Endothelial cell of umbilical vein (primary cell): Measurements from ENCODE around the gene MYO1E. TPM values are rescaled to one million over a fixed set of nuclear protein-coding genes. Genes with fewer than 3 reads are reported as not detected.

Experiments
- BruUV-seq: library from RNA; stranded (reverse); fragments of 400-500 nt; replicated peaks from 2 replicates; lab custom pipeline; 2021; lab: Mats Ljungman, UMichigan
- CTCF ChIA-PET: fragments of 300-600, 350-600 bp; sonication (Branson Sonifier 250); formaldehyde crosslinking; loops from one replicate; lab custom pipeline; 2021; ENCODE audit warnings: antibody characterized with exemption, inconsistent platforms; lab: Charles Lee
- POLR2A ChIA-PET: fragments of 300-600, 350-600 bp; sonication (Branson Sonifier 250); formaldehyde crosslinking; loops from one replicate; lab custom pipeline; 2021; ENCODE audit warnings: antibody characterized with exemption, inconsistent platforms; lab: Charles Lee
- DNase-seq: peaks from one replicate; pipeline ENCODE4 v3.0.0-alpha.2; 2011; ENCODE audit warnings: low read depth, low spot score
- FAIRE-seq: peaks from 2 replicates; lab custom pipeline; 2011; peaks lifted over from hg19 to GRCh38; lab: Jason Lieb, UNC
- H2AFZ ChIP-seq: 2 replicates; pipeline ENCODE4 v1.6.0; 2012; ENCODE audit warnings: low read depth, low read length, control low read depth, inconsistent platforms
- H3K27ac ChIP-seq: 2 replicates; pipeline ENCODE4 v1.5.1; 2011; ENCODE audit warnings: low read depth, mild to moderate bottlenecking, control low read depth, low read length, moderate library complexity; ENCODE audit not compliant: insufficient read depth
- H3K27me3 ChIP-seq, 2 experiments: 2 replicates each; pipeline versions ENCODE4 v1.6.0 to v1.6.1; 2011; ENCODE audit warnings: low read length in 2 of 2, mixed read lengths in 1 of 2; ENCODE audit not compliant: control insufficient read depth in 2 of 2, insufficient read depth in 2 of 2
- H3K36me3 ChIP-seq, 2 experiments: 2 replicates in 1 of 2; 3 replicates in 1 of 2; pipeline ENCODE4 v1.5.1; 2011; ENCODE audit warnings: low read length in 2 of 2, mild to moderate bottlenecking in 1 of 2, moderate library complexity in 1 of 2; ENCODE audit not compliant: control insufficient read depth in 2 of 2, insufficient read depth in 2 of 2; ENCODE audit errors: extremely low read depth in 1 of 2
- H3K4me1 ChIP-seq: 3 replicates; pipeline ENCODE4 v1.5.1; 2011; ENCODE audit warnings: mild to moderate bottlenecking, low read length; ENCODE audit not compliant: control insufficient read depth, insufficient read depth; ENCODE audit errors: extremely low read depth
- H3K4me2 ChIP-seq: 2 replicates; pipeline ENCODE4 v1.6.1; 2011; ENCODE audit warnings: low read length, control low read depth, mixed read lengths; ENCODE audit not compliant: insufficient read depth
- H3K4me3 ChIP-seq, 3 experiments: fragments of 200-600 bp in 1 of 3; sonication (generic), shearing (Covaris generic) in 1 of 3; replicated peaks in 1 of 3; 2 replicates each; pipeline ENCODE4 v1.5.1; 2011 to 2016; ENCODE audit warnings: control low read depth in 3 of 3, low read length in 3 of 3, mild to moderate bottlenecking in 2 of 3, inconsistent platforms in 1 of 3, low read depth in 1 of 3, moderate library complexity in 1 of 3; ENCODE audit not compliant: insufficient read depth in 1 of 3
- H3K79me2 ChIP-seq: 2 replicates; pipeline ENCODE4 v1.6.0; 2012; ENCODE audit warnings: low read length, inconsistent platforms; ENCODE audit not compliant: control insufficient read depth, insufficient read depth
- H3K9ac ChIP-seq: replicated peaks from 2 replicates; pipeline ENCODE3; 2011; ENCODE audit warnings: low read length, control low read depth; ENCODE audit not compliant: insufficient read depth; ENCODE audit errors: extremely low read depth
- H3K9me1 ChIP-seq: replicated peaks from 3 replicates; pipeline ENCODE4 v1.6.0; 2011; ENCODE audit warnings: mild to moderate bottlenecking, low read length; ENCODE audit not compliant: control insufficient read depth, insufficient read depth; ENCODE audit errors: extremely low read depth
- H3K9me3 ChIP-seq: replicated peaks from 2 replicates; pipeline ENCODE4 v1.5.1; 2012; ENCODE audit warnings: low read length, inconsistent platforms; ENCODE audit not compliant: control insufficient read depth, insufficient read depth
- H4K20me1 ChIP-seq: replicated peaks from 2 replicates; pipeline ENCODE3; 2011; ENCODE audit warnings: mild to moderate bottlenecking, low read length; ENCODE audit not compliant: control insufficient read depth, insufficient read depth; ENCODE audit errors: extremely low read depth
- EZH2 ChIP-seq: IDR thresholded peaks from 2 replicates; pipeline ENCODE4 v1.6.1; 2012; ENCODE audit warnings: borderline replicate concordance, low read depth, mild to moderate bottlenecking, moderate library complexity, low read length, inconsistent platforms; ENCODE audit not compliant: severe bottlenecking
- FOS ChIP-seq: IDR thresholded peaks from 2 replicates; pipeline ENCODE4 v1.6.1; 2011; ENCODE audit warnings: mild to moderate bottlenecking, low read length, moderate library complexity, borderline replicate concordance; ENCODE audit not compliant: insufficient read depth
- GATA2 ChIP-seq: IDR thresholded peaks from 2 replicates; pipeline ENCODE4 v1.7.0; 2011; ENCODE audit warnings: low read depth, mild to moderate bottlenecking, moderate library complexity, mixed read lengths, low read length; ENCODE audit not compliant: insufficient read length, insufficient read depth
- JUN ChIP-seq: IDR thresholded peaks from 2 replicates; pipeline ENCODE4 v1.6.1; 2011; ENCODE audit warnings: borderline replicate concordance, low read depth; ENCODE audit not compliant: insufficient read length, insufficient read depth
- MYC ChIP-seq: IDR thresholded peaks from one replicate; pipeline ENCODE4 v1.6.1; 2011; ENCODE audit warnings: mild to moderate bottlenecking, low read depth, low read length
- POLR2A ChIP-seq: IDR thresholded peaks from 2 replicates; pipeline ENCODE4 v1.6.1; 2012; ENCODE audit warnings: low read depth, mild to moderate bottlenecking, control low read depth, low read length
- POLR2AphosphoS5 ChIP-seq: IDR thresholded peaks from 2 replicates; pipeline ENCODE4 v1.6.1; 2012; ENCODE audit warnings: low read depth, mild to moderate bottlenecking, control low read depth, low read length, moderate library complexity; ENCODE audit not compliant: insufficient read depth
- dilution Hi-C: fragments of 300-500 bp; cut with MboI; formaldehyde crosslinking; loops from one replicate; pipeline ENCODE4 v1.15.0; 2019; ENCODE audit warnings: low sequenced_read_pairs; ENCODE audit not compliant: extremely low pct_ligation_motif_present
- intact Hi-C: fragments of 100-400 bp; cut with micrococcal nuclease; formaldehyde crosslinking; loops from one replicate; pipeline ENCODE4 v1.10.0; 2022
- polyA plus RNA-seq, 4 experiments: library from polyadenylated mRNA; depleted of rRNA in 3 of 4; stranded (reverse) in 3 of 4; unstranded in 1 of 4; fragments of >200 nt; gene quantifications; 2 replicates each; pipeline versions ENCODE4 v1.2.1 to v1.2.3, GENCODE V29; 2011 to 2012; ENCODE audit warnings: missing spikeins in 1 of 4
- total RNA-seq: library from RNA; stranded (reverse); gene quantifications from 2 replicates; pipeline ENCODE4 v1.2.3, GENCODE V29; 2021
- TF ChIP-seq, protein P1 (sequence below), 2 donors: IDR thresholded peaks; 1 replicate in 1 of 2; 2 replicates in 1 of 2; pipeline ENCODE4 v1.5.1; 2011; ENCODE audit warnings: low read length in 2 of 2, mild to moderate bottlenecking in 2 of 2, moderate library complexity in 2 of 2, control low read depth in 1 of 2, inconsistent platforms in 1 of 2, low read depth in 1 of 2; ENCODE audit not compliant: insufficient read depth in 1 of 2; ENCODE audit errors: extremely low read depth in 1 of 2
- TF ChIP-seq, protein P2 (sequence below): IDR thresholded peaks from 2 replicates; pipeline ENCODE4 v1.6.1; 2011; ENCODE audit not compliant: insufficient read depth, insufficient read length

MYO1E gene
- total and polyA plus RNA-seq, 2 donors (not counting 3 experiments of a cell fraction or from before 2014, with no cell fraction given) = 31.6 to 218 TPM

DNA sequence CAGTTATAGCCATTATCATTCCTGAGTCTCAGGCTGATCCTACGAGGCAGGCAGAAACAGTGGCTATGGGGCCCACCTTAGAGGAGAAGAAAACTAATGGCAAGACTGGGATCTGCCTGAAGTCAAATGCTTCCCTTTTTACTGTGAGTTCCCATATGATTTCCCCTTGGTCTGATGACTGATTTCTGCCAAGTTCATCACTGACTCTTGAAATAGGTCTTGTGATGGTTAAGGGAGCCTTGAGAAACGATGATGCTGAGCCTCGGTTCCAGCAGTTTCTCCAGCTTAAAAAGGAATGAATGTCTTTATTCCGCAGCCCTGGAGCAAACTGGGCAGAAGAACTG, 195.4 kb downstream of the MYO1E start:
- H3K27me3 ChIP-seq = no peaks in the 10 kb centered on the region
- H2AFZ ChIP-seq = no peak overlapping the region
- DNase-seq = no peak
- H3K9me1 ChIP-seq = no peaks in the 10 kb centered on the region
- TF ChIP-seq MYC (no peak), EZH2 (no peak), JUN (no peak), POLR2AphosphoS5 (no peak), FOS (no peak), POLR2A (no peak), GATA2 (no peak)
- TF ChIP-seq, protein P1, sequence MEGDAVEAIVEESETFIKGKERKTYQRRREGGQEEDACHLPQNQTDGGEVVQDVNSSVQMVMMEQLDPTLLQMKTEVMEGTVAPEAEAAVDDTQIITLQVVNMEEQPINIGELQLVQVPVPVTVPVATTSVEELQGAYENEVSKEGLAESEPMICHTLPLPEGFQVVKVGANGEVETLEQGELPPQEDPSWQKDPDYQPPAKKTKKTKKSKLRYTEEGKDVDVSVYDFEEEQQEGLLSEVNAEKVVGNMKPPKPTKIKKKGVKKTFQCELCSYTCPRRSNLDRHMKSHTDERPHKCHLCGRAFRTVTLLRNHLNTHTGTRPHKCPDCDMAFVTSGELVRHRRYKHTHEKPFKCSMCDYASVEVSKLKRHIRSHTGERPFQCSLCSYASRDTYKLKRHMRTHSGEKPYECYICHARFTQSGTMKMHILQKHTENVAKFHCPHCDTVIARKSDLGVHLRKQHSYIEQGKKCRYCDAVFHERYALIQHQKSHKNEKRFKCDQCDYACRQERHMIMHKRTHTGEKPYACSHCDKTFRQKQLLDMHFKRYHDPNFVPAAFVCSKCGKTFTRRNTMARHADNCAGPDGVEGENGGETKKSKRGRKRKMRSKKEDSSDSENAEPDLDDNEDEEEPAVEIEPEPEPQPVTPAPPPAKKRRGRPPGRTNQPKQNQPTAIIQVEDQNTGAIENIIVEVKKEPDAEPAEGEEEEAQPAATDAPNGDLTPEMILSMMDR (IDR thresholded peaks at IDR 0.05; ENCODE audit: extremely low read depth in 1 of 2, insufficient read depth in 1 of 2, low read depth in 1 of 2, low read length in 2 of 2) = no peak
- TF ChIP-seq, protein P2, sequence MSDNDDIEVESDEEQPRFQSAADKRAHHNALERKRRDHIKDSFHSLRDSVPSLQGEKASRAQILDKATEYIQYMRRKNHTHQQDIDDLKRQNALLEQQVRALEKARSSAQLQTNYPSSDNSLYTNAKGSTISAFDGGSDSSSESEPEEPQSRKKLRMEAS = no peak
- H3K36me3 ChIP-seq = peaks cover 9% of the 10 kb centered on the region in 2 experiments
- H3K9ac ChIP-seq = no peak overlapping the region
- peaks cover 2% of the 10 kb centered on the region for H3K9me3 ChIP-seq
- FAIRE-seq = no peak
- intact Hi-C loops (no loop called here), dilution Hi-C loops (no loop called here)
- BruUV-seq = no TSS peak
- ChIA-PET POLR2A (no interaction called here), CTCF (no interaction called here)
- no peaks in the 10 kb centered on the region for H3K79me2 ChIP-seq
- no peaks in the 10 kb centered on the region for H4K20me1 ChIP-seq
- H3K4me1 ChIP-seq = peaks cover 21% of the 10 kb centered on the region
- H3K4me3 ChIP-seq = no peak overlapping the region
- no peak overlapping the region for H3K4me2 ChIP-seq
- H3K27ac ChIP-seq = no peak overlapping the region
